Hematopoietic multipotent progenitor cell treated with erythropoietin and hydrocortisone succinate and interleukin-3 and kit ligand, for 6 days (in vitro differentiated cells): ENCODE data around the gene FBXL13.
"Not testable (repeated sequence)": the region's sequence is repeated elsewhere in the genome, so short reads cannot be mapped to it uniquely, and the experiment has no call there.

Experiments
- DNase-seq: peaks from one replicate; pipeline ENCODE4 v3.0.0-alpha.2; 2015

Gene FBXL13

DNA sequence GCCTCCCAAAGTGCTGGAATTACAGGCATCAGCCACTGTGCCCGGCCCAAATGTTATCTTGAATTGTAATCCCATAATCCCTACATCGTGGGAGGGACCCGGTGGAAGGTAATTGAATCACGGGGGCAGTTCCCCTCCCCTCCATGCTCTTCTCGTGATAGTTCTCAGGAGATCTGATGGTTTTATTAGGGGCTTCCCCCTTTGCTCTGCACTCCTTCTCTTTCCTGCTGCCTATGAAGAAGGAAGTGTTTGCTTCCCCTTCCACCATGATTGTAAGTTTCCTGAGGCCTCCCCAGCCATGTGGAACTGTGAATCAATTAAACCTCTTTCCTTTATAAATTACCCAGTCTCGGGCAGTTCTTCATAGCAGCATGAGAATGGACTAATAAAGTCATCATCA, 3.6 kb upstream of the FBXL13 start:
- DNase-seq: not testable (repeated sequence)

DNA sequence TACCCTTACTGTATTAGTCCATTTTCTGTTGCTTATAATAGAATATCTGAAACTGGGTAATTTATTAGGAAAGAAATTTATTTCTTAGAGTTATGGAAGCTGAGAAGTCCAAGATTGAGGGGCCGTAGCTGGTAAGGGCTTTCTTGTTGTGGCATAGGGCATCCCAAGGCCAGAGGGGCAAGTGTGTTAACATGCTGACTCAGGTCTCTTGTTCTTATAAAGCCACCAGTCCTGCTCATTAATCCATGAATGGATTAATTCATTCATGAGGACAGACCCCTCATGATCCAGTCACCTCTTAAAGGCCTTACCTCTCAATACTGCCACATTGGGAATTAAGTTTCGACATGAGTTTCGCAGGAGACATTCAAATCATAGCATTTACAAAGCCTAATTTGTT, 2.7 kb upstream of the FBXL13 start:
- no peak for DNase-seq

DNA sequence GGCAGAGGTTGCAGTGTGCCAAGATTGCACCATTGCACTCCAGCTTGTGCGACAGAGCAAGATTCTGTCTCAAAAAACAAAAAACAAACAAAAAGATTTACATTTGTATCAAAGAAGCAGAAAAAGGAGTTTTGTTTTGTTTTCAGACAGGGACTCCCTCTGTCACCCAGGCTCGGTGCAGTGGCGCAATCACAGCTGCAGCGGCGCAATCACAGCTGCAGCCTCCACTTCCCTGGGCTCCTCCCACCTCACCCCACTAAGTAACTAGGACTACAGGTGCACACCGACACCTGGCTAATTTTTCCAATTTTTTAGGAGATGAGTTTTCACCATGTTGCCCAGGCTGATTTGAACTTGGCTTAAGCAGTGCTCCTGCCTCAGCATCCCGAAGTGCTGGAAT, 2.2 kb upstream of the FBXL13 start:
- no peak for DNase-seq

DNA sequence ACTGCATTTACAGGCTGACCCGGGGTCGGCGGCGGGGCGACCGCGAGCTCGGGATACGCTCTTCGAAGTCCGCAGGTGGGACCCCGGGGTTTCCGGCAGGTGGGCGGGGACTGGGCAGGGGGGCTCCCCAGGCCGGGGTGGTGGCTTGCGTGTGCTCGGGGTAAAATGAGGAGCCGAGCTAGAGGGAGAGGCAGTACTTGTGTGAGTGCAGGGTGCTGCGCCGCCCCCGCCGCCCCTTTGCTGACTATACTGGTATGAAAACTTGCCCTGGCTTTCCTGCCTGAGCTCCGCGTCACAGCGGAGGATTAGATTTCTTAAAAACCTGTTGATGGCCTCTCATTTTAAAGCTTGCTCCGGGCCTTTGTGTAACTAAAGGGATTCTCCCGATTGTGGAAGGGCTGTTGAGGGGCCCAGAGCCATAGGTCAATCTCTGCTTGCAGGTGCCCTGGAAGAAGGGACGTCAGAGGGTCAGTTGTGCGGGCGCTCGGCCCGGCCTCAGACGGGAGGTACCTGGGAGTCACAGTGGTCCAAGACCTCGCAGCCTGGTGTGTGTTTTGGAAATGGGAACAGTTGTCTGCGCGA, 832 bp upstream of the FBXL13 start:
- peak; percentile 62 for DNase-seq

DNA sequence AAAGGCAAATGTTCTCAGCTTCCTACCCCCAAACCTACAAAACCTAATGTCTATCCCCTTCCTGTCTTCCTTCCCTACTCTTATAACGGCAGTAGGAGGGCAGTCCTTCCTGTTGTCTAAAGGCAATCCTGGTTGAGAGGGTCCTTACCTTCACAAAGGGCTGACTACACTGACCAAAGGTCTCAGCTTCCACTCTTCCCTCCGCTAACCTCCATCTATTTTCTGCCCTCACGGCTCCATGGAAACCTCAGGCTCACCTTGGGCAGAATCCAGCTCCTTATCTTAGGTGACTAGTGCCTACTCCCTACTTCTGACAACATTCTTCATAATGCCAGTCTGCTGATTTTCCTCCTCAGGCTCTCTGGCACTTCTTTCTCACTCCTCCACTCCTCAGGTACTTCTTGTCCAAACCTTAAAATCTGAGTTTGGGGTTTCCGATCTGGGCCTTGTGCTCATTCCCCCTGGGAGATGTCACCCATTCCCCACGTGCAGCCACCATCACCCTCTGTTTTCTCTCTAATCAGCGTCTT, 542 bp downstream of the FBXL13 start:
- DNase-seq: peak; percentile 23

DNA sequence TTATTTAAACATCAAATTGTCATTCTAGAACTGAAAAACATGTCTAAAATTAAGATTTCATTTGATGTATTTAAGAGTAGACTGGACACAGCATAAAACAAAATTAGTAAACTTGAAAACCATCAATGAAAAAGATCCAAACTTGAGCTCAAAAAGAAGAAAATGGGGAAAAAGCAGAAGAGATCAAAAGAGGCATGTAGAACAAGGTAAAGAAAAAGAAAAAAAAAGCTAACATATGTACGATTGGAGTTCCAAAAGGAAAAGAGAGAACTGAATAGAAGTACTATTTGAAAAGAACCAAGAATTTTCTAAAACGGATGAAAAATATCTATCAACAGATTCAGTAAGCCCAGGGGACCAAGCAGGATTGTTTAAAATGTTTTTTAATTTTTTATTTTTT, 3.6 kb downstream of the FBXL13 start:
- no peak for DNase-seq

DNA sequence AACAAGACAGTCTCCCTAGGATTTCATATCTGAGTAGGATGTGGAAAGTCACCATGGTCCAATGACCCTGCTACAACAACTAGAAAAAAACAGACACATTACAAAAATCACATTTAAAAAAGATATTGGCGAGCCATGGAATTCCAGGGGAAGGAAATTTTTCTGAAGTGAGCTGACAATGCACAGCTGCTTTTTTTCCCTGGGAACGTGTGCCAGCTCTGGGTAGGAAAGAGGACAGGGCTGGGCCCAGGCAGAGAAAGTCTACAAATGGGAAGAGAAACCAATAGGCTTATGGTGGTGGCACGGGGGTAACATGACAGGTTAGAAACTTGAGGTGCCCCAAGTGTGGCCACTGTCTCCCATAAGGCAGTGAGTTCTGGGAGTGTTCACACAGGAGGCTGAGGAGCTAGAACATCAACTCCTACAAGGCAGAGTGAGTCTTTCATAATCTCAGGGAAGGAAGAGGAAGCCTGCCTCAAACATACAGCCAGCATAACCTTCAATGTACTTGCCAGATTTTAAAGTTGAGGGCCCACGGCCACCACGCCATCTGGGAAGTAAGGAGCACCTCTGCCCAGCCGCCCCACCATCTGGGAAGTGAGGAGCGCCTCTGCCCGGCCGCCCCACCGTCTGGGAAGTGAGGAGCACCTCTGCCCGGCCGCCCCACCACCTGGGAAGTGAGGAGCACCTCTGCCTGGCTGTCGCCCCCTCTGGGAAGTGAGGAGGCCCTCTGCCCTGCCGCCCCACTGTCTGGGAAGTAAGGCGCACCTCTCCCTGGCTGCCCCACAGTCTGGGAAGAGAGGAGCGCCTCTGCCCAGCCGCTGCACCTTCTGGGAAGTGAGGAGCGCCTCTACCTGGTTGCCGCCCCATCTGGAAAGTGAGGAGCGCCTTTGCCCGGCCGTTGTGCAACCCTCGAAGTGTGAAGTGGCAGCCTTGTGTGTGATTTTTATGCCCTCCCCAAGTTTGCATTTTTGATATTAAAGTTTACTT, 5.9 kb downstream of the FBXL13 start:
- no peak for DNase-seq

DNA sequence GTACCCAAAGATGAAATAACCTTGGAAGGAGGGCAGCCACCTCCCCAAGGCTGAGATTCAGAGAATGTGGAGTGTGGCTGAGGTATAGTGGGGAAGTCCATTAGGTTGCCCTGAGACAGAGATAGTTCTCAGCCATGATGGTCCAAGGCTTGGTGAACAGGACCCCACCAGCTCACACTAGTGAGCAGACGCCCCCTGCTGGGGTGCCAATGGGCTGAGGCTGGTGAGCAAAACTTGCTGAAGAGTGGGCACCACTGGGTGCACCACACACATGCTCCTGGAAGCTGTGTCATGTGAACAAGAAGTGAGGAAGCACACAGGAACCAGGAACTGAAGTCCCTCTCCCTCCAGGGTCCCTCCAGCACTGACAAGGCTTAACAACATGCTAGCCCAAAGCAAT, 8.9 kb downstream of the FBXL13 start:
- peak; percentile 83 for DNase-seq

DNA sequence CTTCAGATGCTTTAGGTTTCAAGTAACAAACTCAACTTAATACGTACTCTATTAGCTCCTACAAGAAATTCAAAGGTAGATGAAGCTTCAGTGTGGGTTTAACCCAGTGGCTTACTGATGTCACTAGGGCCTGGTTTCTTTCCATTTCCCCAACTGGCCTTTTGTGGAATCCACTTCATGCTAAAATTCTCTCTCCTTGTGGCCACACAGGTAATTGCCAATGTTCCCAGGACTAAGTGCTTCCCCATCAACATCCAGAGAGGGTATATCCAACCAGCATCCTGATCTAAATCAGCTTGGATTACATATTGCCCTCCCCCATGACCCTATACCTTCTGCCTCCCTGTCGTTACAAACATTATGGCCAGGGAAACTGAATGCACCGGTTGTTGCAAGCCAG, 10.7 kb downstream of the FBXL13 start:
- no peak for DNase-seq

DNA sequence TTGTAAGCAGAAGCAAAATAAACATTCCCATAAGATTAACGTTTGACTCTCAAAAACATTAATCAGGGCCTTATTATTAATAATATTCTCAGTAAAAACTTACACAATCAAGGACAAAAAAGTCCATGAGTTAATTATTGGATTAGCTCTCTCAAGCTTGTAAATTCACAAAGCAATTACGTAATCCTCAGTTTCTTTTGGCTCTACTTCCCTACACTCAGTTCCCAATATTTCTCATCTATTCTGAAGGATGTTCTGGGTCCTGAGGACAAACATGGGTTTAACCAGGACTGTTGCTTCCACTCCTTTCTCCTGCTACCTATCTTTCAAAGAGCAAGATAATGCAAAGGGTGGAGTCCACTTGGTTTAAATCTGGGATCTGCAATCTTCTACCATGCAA, 15.1 kb downstream of the FBXL13 start:
- no peak for DNase-seq

DNA sequence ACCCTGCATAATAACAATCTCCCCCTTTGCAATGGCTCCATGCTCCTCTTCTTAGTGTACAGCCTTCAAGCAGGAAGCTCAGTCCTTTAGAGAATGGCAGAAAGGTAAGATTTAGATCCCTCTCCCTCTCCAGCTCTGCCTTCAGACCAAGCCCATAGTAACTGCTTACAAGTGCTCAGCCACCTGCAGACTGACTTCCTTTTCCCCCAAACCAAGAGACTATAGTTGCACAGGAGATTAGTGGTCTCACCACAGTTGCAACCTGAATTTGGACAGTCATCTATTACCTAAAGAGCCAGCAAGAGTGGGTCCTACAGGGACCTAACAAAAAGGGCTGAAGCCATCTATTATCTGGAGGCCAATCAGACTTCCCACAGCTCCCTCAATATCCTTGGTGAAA, 16.5 kb downstream of the FBXL13 start:
- no peak for DNase-seq

DNA sequence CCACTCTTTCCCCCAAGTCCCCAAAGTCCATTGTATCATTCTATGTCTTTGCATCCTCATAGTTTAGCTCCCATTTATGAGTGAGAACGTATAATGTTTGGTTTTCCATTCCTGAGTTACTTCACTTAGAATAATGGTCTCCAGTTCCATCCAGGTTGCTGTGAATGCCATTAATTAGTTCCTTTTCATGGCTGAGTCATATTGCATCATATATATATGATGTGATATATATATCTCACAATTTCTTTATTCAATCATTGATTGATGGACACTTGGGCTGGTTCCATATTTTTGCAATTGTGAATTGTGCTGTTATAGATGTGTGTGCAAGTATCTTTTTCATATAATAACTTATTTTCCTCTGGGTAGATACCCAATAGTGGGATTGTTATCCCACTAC, 18.6 kb downstream of the FBXL13 start:
- not testable (repeated sequence) for DNase-seq

DNA sequence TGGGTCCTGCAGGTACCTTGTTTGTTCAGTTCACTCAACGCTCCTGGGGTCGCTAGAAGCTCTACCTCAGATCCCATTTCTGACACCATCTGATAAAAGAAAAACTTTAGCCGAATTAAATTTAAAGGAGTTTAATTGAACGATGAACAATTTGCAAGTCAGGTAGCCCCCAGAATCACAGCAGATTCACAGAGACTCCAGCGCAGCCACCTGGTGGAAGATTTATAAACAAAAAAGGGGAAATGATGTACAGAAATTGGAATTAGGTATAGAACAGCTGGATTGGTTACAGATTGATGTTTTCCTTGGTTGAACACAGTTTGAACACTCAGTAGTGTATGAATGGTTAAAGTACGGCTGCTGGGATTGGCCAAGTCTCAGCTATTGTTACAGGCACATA, 23.1 kb downstream of the FBXL13 start:
- DNase-seq: no peak

DNA sequence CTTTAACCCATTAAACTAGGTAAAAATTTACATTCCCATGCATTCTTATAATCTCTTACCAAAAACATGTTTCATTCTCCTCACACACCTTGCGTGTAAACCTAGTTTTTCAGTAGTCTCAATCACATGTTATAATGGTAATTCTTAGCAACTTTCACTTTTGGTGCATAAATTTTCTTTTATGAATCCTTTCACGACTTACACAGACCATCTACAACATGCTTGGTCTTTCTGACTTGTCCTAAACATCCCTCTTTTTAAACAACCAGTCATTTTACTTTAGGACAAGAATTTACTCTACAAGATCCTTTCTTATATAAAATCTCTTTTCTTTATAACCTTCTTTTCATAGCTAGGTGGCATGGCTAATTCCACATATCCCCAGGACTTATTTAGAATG, 25.8 kb downstream of the FBXL13 start:
- peak; percentile 42 for DNase-seq

DNA sequence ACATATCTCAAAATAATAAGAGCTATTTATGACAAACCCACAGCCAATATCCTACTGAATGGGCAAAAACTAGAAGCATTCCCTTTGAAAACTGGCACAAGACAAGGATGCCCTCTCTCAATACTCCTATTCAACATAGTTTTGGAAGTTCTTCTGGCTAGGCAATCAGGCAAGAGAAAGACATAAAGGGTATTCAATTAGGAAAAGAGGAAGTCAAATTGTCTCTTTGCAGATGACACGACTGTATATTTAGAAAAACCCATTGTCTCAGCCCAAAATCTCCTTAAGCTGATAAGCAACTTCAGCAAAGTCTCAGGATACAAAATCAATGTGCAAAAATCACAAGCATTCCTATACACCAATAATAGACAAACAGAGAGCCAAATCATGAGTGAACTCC, 32.8 kb downstream of the FBXL13 start:
- not testable (repeated sequence) for DNase-seq

DNA sequence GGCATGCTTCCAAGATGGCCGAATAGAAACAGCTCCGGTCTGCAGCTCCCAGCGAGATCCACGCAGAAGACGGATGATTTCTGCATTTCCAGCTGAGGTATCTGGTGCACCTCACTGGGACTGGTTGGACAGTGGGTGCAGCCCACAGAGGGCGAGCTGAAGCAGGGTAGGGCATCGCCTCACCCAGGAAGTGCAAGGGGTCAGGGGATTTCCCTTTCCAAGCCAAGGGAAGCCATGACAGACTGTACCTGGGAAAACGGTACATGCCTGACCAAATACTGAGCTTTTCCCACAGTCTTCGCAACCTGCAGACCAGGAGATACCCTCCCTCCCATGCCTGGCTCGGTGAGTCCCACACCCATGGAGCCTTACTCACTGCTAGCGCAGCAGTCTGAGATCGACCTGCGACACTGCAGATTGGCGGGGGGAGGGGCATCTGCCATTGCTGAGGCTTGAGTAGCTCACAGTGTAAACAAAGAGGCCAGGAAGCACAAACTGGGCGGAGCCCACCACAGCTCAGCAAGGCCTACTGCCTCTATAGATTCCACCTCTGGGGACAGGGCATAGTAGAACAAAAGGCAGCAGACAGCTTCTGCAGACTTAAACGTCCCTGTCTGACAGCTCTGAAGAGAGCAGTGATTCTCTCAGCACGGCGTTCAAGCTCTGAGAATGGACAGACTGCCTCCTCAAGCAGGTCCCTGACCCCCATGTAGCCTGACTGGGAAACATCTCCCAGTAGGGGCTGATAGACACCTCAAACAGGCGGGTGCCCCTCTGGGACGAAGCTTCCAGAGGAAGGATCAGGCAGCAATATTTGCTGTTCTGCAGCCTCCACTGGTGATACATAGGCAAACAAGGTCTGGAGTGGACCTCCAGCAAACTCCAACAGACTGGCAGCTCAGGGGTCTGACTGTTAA, 36.5 kb downstream of the FBXL13 start:
- not testable (repeated sequence) for DNase-seq

DNA sequence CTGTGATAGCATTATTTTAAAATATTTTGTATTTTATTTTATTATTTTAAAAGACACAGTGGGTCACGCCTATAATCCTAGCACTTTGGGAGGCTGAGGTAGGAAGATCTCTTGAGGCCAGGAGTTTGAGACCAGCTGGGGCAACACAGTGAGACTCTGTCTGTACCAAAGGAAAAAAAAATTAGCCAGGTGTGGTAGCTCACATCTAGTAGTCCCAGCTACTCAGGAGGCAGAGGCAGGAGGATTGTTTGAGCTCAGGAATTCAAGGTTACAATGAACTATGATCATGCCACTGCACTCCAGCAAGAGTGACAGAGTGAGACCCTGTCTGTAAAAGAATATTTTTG, 37.1 kb downstream of the FBXL13 start:
- DNase-seq: no peak

DNA sequence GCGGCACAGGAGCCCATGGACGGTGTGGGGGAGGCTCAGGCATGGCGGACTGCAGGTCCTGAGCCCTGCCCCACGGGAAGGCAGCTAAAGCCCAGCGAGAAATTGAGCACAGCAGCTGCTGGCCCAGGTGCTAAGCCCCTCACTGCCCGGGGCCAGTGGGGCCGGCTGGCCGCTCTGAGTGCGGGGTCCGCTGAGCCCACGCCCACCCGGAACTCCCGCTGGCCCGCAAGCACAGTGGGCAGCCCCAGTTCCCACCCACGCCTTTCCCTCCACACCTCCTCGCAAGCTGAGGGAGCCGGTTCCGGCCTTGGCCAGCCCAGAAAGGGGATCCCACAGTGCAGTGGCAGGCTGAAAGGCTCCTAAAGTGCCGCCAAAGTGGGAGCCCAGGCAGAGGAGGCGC, 40.3 kb downstream of the FBXL13 start:
- DNase-seq: not testable (repeated sequence)

DNA sequence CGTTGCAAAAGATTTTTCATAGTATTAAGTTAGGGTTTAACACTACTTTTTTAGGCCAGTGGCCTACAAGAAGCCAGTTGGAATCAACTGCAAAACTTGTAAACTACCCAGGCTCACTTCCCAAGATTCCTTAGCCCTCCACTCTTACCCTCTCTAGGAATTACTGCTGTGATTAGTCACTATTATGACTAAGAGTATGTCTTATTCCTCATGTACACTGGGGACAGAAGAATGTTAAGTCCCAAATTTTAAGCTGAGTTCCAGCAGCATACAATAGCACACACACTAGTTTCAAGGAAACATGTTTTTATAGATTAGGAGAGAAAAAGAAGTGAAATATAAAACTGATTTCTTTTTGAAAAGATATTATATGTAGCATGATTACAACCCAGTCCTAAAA, 42.8 kb downstream of the FBXL13 start:
- no peak for DNase-seq

DNA sequence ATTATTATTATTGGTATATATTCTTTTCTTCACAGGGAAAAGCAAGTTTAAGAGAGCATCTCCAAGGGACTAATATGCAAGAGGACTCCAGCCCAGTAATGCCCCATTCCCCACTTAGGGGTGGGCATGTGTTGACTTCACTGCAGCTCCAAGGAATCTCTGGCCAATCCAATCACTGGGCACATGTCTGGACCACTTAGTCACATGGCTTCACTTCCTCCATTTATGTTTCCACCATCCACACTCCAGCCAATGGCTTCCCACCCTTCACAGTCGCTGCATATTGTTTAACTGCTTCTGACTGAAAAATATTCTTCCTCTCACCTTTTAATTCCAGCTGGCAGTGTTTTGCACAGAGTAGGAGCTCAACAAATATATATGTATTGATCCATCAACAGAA, 43.6 kb downstream of the FBXL13 start:
- DNase-seq: no peak

DNA sequence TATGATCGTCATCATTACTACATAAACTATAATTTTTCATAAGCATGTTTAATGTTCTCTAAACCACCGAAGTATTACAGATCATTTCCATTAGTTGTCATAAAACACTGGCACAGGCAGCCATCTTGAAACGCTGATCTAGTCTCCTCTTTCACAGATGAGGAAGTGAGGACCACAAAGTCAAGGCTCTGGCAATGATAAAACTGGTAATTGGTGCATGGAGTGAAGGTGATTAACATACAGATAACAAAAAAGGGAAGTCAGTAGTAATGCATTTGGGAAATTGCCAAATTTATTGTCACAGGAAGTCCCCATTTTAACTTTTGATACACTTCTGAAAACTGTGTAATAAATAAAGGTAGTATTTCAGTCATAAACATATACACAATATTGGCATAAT, 49.3 kb downstream of the FBXL13 start:
- DNase-seq: peak; percentile 90

DNA sequence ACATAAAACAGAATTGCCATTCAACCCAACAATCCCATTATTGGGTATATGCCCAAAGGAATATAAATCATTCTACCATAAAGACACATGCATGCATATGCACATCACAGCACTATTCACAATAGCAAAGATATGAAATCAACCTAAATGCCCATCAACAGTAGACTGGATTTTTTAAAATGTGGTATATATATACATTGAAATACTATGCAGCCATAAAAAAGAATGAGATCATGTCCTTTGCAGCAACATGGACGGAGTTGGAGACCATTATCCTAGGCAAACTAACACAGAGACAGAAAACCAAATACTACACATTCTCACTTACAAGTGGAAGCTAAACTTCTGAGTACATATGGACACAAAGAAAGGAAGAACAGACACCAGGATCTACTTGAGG, 51.0 kb downstream of the FBXL13 start:
- not testable (repeated sequence) for DNase-seq

DNA sequence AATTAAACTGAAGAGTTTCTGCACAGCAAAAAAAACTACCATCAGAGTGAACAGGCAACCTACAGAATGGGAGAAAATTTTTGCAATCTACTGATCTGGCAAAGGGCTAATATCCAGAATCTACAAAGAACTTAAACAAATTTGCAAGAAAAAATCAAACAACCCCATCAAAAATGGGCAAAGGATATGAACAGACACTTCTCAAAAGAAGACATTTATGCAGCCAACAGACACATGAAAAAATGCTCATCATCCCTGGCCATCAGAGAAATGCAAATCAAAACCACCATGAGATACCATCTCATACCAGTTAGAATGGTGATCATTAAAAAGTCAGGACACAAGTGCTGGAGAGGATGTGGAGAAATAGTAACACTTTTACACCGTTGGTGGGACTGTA, 53.1 kb downstream of the FBXL13 start:
- not testable (repeated sequence) for DNase-seq
